H1 (cell line): ENCODE measurements around the gene NIPAL4. TPM values are rescaled to one million over a fixed set of nuclear protein-coding genes. Genes with fewer than 3 reads are reported as not detected.

Experiments
- CTCF ChIA-PET: fragments of 300-600 bp; sonication (Branson Sonifier 250); formaldehyde crosslinking; loops from one replicate; lab custom pipeline; 2021; ENCODE audit not compliant: partially characterized antibody; lab: Charles Lee
- POLR2A ChIA-PET: fragments of 300-600 bp; sonication (Branson Sonifier 250); formaldehyde crosslinking; loops from one replicate; lab custom pipeline; 2021; ENCODE audit warnings: inconsistent platforms; ENCODE audit not compliant: partially characterized antibody; lab: Charles Lee
- DNase-seq, 2 experiments: peaks; one replicate each; pipeline versions ENCODE4 v3.0.0 to v3.0.0-alpha.2; 2010 to 2022; ENCODE audit warnings: low spot score in 2 of 2, low read depth in 1 of 2, mixed read lengths in 1 of 2
- FAIRE-seq: peaks from 2 replicates; lab custom pipeline; 2011; peaks lifted over from hg19 to GRCh38; lab: Jason Lieb, UNC
- H2AFZ ChIP-seq: 2 replicates; pipeline ENCODE4 v1.8.1; 2012; ENCODE audit warnings: low read length, inconsistent platforms
- H2AK5ac ChIP-seq: 2 replicates; pipeline ENCODE4 v1.6.1; 2013; ENCODE audit warnings: low read depth, low read length
- H2BK120ac ChIP-seq: replicated peaks from 2 replicates; pipeline ENCODE3; 2013; ENCODE audit warnings: low read depth, low read length, inconsistent platforms
- H2BK12ac ChIP-seq: 2 replicates; pipeline ENCODE4 v1.6.1; 2013; ENCODE audit warnings: low read depth, low read length
- H2BK15ac ChIP-seq: 2 replicates; pipeline ENCODE4 v1.6.1; 2013; ENCODE audit warnings: low read length
- H2BK20ac ChIP-seq: 2 replicates; pipeline ENCODE4 v1.6.1; 2013; ENCODE audit warnings: low read length
- H2BK5ac ChIP-seq: 2 replicates; pipeline ENCODE4 v1.6.1; 2013; ENCODE audit warnings: low read depth, low read length
- H3K14ac ChIP-seq: 2 replicates; pipeline ENCODE4 v1.6.1; 2013; ENCODE audit warnings: inconsistent platforms; ENCODE audit not compliant: insufficient read length
- H3K18ac ChIP-seq: 2 replicates; pipeline ENCODE4 v1.6.1; 2013; ENCODE audit warnings: low read length; ENCODE audit errors: extremely low read depth
- H3K23ac ChIP-seq: 2 replicates; pipeline ENCODE4 v1.6.1; 2013; ENCODE audit warnings: inconsistent platforms; ENCODE audit not compliant: insufficient read length
- H3K23me2 ChIP-seq: 2 replicates; pipeline ENCODE4 v1.6.1; 2013; ENCODE audit warnings: low read depth, low read length
- H3K27ac ChIP-seq: 2 replicates; pipeline ENCODE4 v1.6.1; 2011; ENCODE audit warnings: low read depth, low read length, inconsistent platforms
- H3K27me3 ChIP-seq, 4 experiments: replicated peaks in 1 of 4; 1 replicate in 1 of 4; 2 replicates in 3 of 4; pipeline versions ENCODE4 v1.6.1 to v1.8.1; 2011 to 2013; ENCODE audit warnings: low read length in 3 of 4, mild to moderate bottlenecking in 3 of 4, inconsistent platforms in 2 of 4, mixed read lengths in 2 of 4, moderate library complexity in 1 of 4; ENCODE audit not compliant: control insufficient read depth in 3 of 4, insufficient read depth in 3 of 4; ENCODE audit errors: extremely low read depth in 1 of 4
- H3K36me3 ChIP-seq, 4 experiments: 2 replicates each; pipeline versions ENCODE4 v1.6.1 to v1.8.1; 2011 to 2013; ENCODE audit warnings: mild to moderate bottlenecking in 4 of 4, low read length in 3 of 4, moderate library complexity in 2 of 4, control low read depth in 1 of 4, inconsistent platforms in 1 of 4; ENCODE audit not compliant: insufficient read depth in 4 of 4, control insufficient read depth in 2 of 4
- H3K4ac ChIP-seq: replicated peaks from 2 replicates; pipeline ENCODE3; 2013; ENCODE audit warnings: low read length, low read depth, mixed read lengths, inconsistent platforms; ENCODE audit not compliant: insufficient read length
- H3K4me1 ChIP-seq, 4 experiments: replicated peaks in 1 of 4; 1 replicate in 1 of 4; 2 replicates in 3 of 4; pipeline versions ENCODE4 v1.6.1 to v1.8.1; 2011 to 2013; ENCODE audit warnings: low read length in 3 of 4, inconsistent platforms in 2 of 4, mixed read lengths in 1 of 4; ENCODE audit not compliant: insufficient read depth in 4 of 4, control insufficient read depth in 3 of 4
- H3K4me2 ChIP-seq, 2 experiments: 2 replicates each; pipeline versions ENCODE4 v1.6.1 to v1.8.1; 2011 to 2013; ENCODE audit warnings: low read depth in 2 of 2, low read length in 2 of 2, control low read depth in 1 of 2, inconsistent platforms in 1 of 2, mild to moderate bottlenecking in 1 of 2; ENCODE audit not compliant: insufficient read depth in 1 of 2
- H3K4me3 ChIP-seq, 4 experiments: fragments of 200-600, 300-600 bp in 1 of 4; sonication (generic), shearing (Covaris generic), sonication (Bioruptor Twin) in 1 of 4; 2 replicates each; pipeline versions ENCODE4 v1.5.1 to v1.8.1; 2011 to 2016; ENCODE audit warnings: low read length in 4 of 4, low read depth in 3 of 4, control low read depth in 2 of 4, inconsistent platforms in 2 of 4, mild to moderate bottlenecking in 2 of 4, mixed read lengths in 1 of 4, moderate library complexity in 1 of 4; ENCODE audit not compliant: insufficient read depth in 2 of 4; ENCODE audit errors: extremely low read depth in 1 of 4
- H3K56ac ChIP-seq: replicated peaks from 2 replicates; pipeline ENCODE3; 2013; ENCODE audit warnings: low read depth, mild to moderate bottlenecking, mixed read lengths, low read length, inconsistent platforms; ENCODE audit not compliant: insufficient read length
- H3K79me1 ChIP-seq: 2 replicates; pipeline ENCODE4 v1.6.1; 2013; ENCODE audit warnings: low read depth, low read length, control low read depth
- H3K79me2 ChIP-seq, 2 experiments: 2 replicates each; pipeline versions ENCODE4 v1.6.1 to v1.8.1; 2012 to 2013; ENCODE audit warnings: low read length in 2 of 2, mild to moderate bottlenecking in 2 of 2, inconsistent platforms in 1 of 2; ENCODE audit not compliant: insufficient read depth in 2 of 2, control insufficient read depth in 1 of 2
- H3K9ac ChIP-seq, 4 experiments: replicated peaks in 1 of 4; 1 replicate in 1 of 4; 2 replicates in 3 of 4; pipeline versions ENCODE4 v1.6.1 to v1.8.1; 2011 to 2013; ENCODE audit warnings: low read depth in 3 of 4, low read length in 3 of 4, control low read depth in 2 of 4, mild to moderate bottlenecking in 2 of 4, moderate library complexity in 2 of 4, inconsistent platforms in 1 of 4; ENCODE audit errors: extremely low read depth in 1 of 4
- H3K9me3 ChIP-seq, 2 experiments: 2 replicates each; pipeline versions ENCODE4 v1.6.1 to v1.8.1; 2012 to 2013; ENCODE audit warnings: mild to moderate bottlenecking in 2 of 2, moderate library complexity in 2 of 2, control low read depth in 1 of 2, inconsistent platforms in 1 of 2, low read depth in 1 of 2, low read length in 1 of 2, mixed read lengths in 1 of 2; ENCODE audit not compliant: insufficient read depth in 2 of 2
- H4K20me1 ChIP-seq, 2 experiments: replicated peaks in 1 of 2; 2 replicates each; pipeline versions ENCODE3 to v1.8.1; 2011 to 2013; ENCODE audit warnings: inconsistent platforms in 2 of 2, low read length in 2 of 2, mild to moderate bottlenecking in 1 of 2; ENCODE audit not compliant: insufficient read depth in 2 of 2, control insufficient read depth in 1 of 2
- H4K5ac ChIP-seq: 2 replicates; pipeline ENCODE4 v1.6.1; 2013; ENCODE audit warnings: low read length, low read depth, mixed read lengths, inconsistent platforms; ENCODE audit not compliant: insufficient read length
- H4K8ac ChIP-seq: 2 replicates; pipeline ENCODE4 v1.8.0; 2013; ENCODE audit warnings: mild to moderate bottlenecking, moderate library complexity, low read length, inconsistent platforms; ENCODE audit not compliant: insufficient read depth; ENCODE audit errors: extremely low read depth
- H4K91ac ChIP-seq: replicated peaks from 2 replicates; pipeline ENCODE3; 2013; ENCODE audit warnings: low read length, mixed read lengths, inconsistent platforms; ENCODE audit not compliant: insufficient read length
- CTCF ChIP-seq, 3 experiments: IDR thresholded peaks; 1 replicate in 2 of 3; 2 replicates in 1 of 3; pipeline versions ENCODE4 v1.5.1 to v1.6.1; 2011; ENCODE audit warnings: low read length in 3 of 3, mild to moderate bottlenecking in 3 of 3, inconsistent platforms in 2 of 3, low read depth in 1 of 3, moderate library complexity in 1 of 3; ENCODE audit not compliant: insufficient read depth in 1 of 3; ENCODE audit errors: control extremely low read depth in 1 of 3
- EGR1 ChIP-seq: IDR thresholded peaks from 2 replicates; pipeline ENCODE4 v1.6.1; 2011; ENCODE audit warnings: low read depth, low read length, borderline replicate concordance
- MAFK ChIP-seq: IDR thresholded peaks from 2 replicates; pipeline ENCODE4 v1.6.1; 2012; ENCODE audit warnings: low read depth, mild to moderate bottlenecking, improper control_type of control experiment, low read length
- RAD21 ChIP-seq, 2 experiments: IDR thresholded peaks in 1 of 2; conservative IDR thresholded peaks in 1 of 2; 2 replicates each; pipeline ENCODE4 v1.6.1; 2011; ENCODE audit warnings: low read depth in 2 of 2, low read length in 2 of 2, improper control_type of control experiment in 1 of 2, inconsistent platforms in 1 of 2, mild to moderate bottlenecking in 1 of 2, moderate library complexity in 1 of 2
- SIN3A ChIP-seq, 2 experiments: IDR thresholded peaks in 1 of 2; conservative IDR thresholded peaks in 1 of 2; 2 replicates each; pipeline ENCODE4 v1.6.1; 2011 to 2012; ENCODE audit warnings: low read length in 2 of 2, improper control_type of control experiment in 1 of 2, low read depth in 1 of 2, mild to moderate bottlenecking in 1 of 2
- SIX5 ChIP-seq: IDR thresholded peaks from 2 replicates; pipeline ENCODE4 v1.6.1; 2011; ENCODE audit warnings: mild to moderate bottlenecking, low read depth, low read length
- SUZ12 ChIP-seq: fragments of 200-600 bp; sonication (generic); IDR thresholded peaks from 2 replicates; pipeline ENCODE4 v1.6.1; 2012; ENCODE audit warnings: mild to moderate bottlenecking, inconsistent platforms, low read length, moderate library complexity, mixed read lengths
- YY1 ChIP-seq: IDR thresholded peaks from 2 replicates; pipeline ENCODE4 v1.6.1; 2011; ENCODE audit warnings: low read depth, mild to moderate bottlenecking, low read length
- WGBS, 2 experiments: shearing (Covaris generic) in 1 of 2; methylation state at CpG; one replicate each; pipeline versions ENCODE4 v1.1.6 to v1.1.7; 2013 to 2015; ENCODE audit warnings: low lambda C conversion rate in 2 of 2, mixed read lengths in 2 of 2, inconsistent platforms in 1 of 2, low coverage in 1 of 2, missing lambda C conversion rate in 1 of 2; ENCODE audit not compliant: insufficient replicate concordance in 2 of 2, insufficient coverage in 1 of 2, insufficient read length in 1 of 2; ENCODE audit errors: extremely low coverage in 1 of 2, missing lambda C conversion rate in 1 of 2; 5-methylcytosine and 5-hydroxymethylcytosine counted together
- polyA plus RNA-seq, 7 experiments: library from polyadenylated mRNA; depleted of rRNA in 3 of 7; stranded (reverse) in 5 of 7; unstranded in 2 of 7; fragments of >200 nt in 5 of 7; fragments of 200-250 nt in 2 of 7; gene quantifications; 1 replicate in 5 of 7; 2 replicates in 1 of 7; 4 replicates in 1 of 7; pipeline versions ENCODE4 v1.2.1 to v1.2.3, GENCODE V29; 2011 to 2013; ENCODE audit warnings: missing spikeins in 2 of 7, mixed read lengths in 2 of 7
- total RNA-seq: library from RNA; stranded (reverse); fragmentation: NEBNext Ultra II Directional; extraction: Animal tissue kit (Norgen Biotek cat#: 25700); gene quantifications from 2 replicates; pipeline ENCODE4 v1.2.1, GENCODE V29; 2021
- TF ChIP-seq, protein P1 (sequence below): IDR thresholded peaks from 2 replicates; pipeline ENCODE4 v1.6.1; 2012; ENCODE audit warnings: inconsistent platforms
- TF ChIP-seq, protein P2 (sequence below): IDR thresholded peaks from 2 replicates; pipeline ENCODE4 v1.6.1; 2012; ENCODE audit warnings: inconsistent platforms

NIPAL4 gene
- total and polyA plus RNA-seq, 2 of the 8 experiments (the other 6 are each of a cell fraction or from before 2014, with no cell fraction given) = 0.09 to 0.20 TPM

DNA sequence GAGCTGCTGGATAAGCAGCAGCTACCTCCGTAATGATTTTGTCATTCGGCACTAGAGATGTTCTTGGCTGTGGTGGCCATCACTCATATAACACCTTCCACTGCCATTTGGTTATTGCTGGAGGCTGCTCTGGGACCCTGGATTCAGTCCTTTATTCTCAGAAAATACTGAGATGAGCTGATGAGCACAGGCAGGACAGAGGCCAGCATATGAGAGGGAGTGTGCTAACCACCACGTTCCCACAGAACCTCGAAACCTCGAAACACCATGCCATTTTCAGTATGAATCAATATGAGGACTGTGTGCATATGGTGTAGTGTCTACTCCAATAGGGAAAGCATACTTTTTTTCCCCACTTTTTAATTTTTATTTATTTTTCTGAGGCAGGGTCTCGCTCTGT is 59.0 kb downstream of the NIPAL4 start:
- H3K4me1 ChIP-seq = no peaks in the 10 kb centered on the region
- TF ChIP-seq CTCF (IDR thresholded peaks at IDR 0.05; ENCODE audit: control extremely low read depth in 1 of 3, insufficient read depth in 1 of 3, low read depth in 1 of 3, low read length in 3 of 3) (no peak), YY1 (no peak), SIX5 (no peak), SUZ12 (no peak), RAD21 (IDR thresholded peaks at IDR 0.05 in 1 of 2, conservative IDR thresholded peaks at IDR 0.05 in 1 of 2; ENCODE audit: low read depth in 2 of 2, low read length in 2 of 2) (no peak), EGR1 (no peak), MAFK (no peak), SIN3A (conservative IDR thresholded peaks at IDR 0.05 in 1 of 2, IDR thresholded peaks at IDR 0.05 in 1 of 2; ENCODE audit: low read depth in 1 of 2, low read length in 2 of 2) (no peak)
- TF ChIP-seq, protein P1, sequence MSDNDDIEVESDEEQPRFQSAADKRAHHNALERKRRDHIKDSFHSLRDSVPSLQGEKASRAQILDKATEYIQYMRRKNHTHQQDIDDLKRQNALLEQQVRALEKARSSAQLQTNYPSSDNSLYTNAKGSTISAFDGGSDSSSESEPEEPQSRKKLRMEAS = no peak
- TF ChIP-seq, protein P2, sequence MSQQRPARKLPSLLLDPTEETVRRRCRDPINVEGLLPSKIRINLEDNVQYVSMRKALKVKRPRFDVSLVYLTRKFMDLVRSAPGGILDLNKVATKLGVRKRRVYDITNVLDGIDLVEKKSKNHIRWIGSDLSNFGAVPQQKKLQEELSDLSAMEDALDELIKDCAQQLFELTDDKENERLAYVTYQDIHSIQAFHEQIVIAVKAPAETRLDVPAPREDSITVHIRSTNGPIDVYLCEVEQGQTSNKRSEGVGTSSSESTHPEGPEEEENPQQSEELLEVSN = no peak

More for the DNA sequence above, 59.0 kb downstream of the NIPAL4 start:
- H3K9ac ChIP-seq = no peak overlapping the region
- no peak overlapping the region for H3K4me3 ChIP-seq
- H4K20me1 ChIP-seq = peaks cover 0 to 2% of the 10 kb centered on the region in 2 experiments
- H2BK120ac ChIP-seq = no peak overlapping the region
- WGBS, 2 experiments = 91% methylated on average over 6 of the region's 6 CpGs; no CpG with 5 or more reads in 1 of the 2 experiments
- ChIA-PET CTCF (interaction anchor here (0.5 to 1.6 kb wide), 5 partner anchors 9 to 224 kb away, joined by 3 read pairs; partner anchors contain the start of gene LSM11), POLR2A (no interaction called here)
- no peak overlapping the region for H2BK15ac ChIP-seq
- H2BK20ac ChIP-seq = no peak overlapping the region
- no peaks in the 10 kb centered on the region for H3K79me1 ChIP-seq
- H3K14ac ChIP-seq = no peak overlapping the region
- no peak overlapping the region for H2BK5ac ChIP-seq
- no peak overlapping the region for H2AFZ ChIP-seq
- no peaks in the 10 kb centered on the region for H3K9me3 ChIP-seq
- no peaks in the 10 kb centered on the region for H3K23me2 ChIP-seq
- no peak overlapping the region for H3K4me2 ChIP-seq
- no peak overlapping the region for H3K23ac ChIP-seq
- H2BK12ac ChIP-seq = no peak overlapping the region
- DNase-seq = no peak
- no peak overlapping the region for H4K5ac ChIP-seq
- H4K91ac ChIP-seq = no peak overlapping the region
- H3K4ac ChIP-seq = no peak overlapping the region
- H2AK5ac ChIP-seq = no peak overlapping the region
- no peak for FAIRE-seq
- H3K56ac ChIP-seq = no peak overlapping the region
- H4K8ac ChIP-seq = no peak overlapping the region
- H3K18ac ChIP-seq = no peak overlapping the region
- no peaks in the 10 kb centered on the region for H3K27me3 ChIP-seq
- no peaks in the 10 kb centered on the region; a peak in 1 of 8 replicates for H3K36me3 ChIP-seq
- H3K79me2 ChIP-seq = no peaks in the 10 kb centered on the region
- H3K27ac ChIP-seq = no peak overlapping the region
